ENCODE data around the gene E2F4. TPM values are rescaled to one million over a fixed set of nuclear protein-coding genes. Genes with fewer than 3 reads are reported as not detected.

E2F4 gene
- total and polyA plus RNA-seq, 2 of the 8 experiments (the other 6 are each of a cell fraction or from before 2014, with no cell fraction given), result 79.9 to 157 TPM

GRCh38 chr16:67181346-67181745 is 10.6 kb upstream of the E2F4 start (continued):
- no peak for TF ChIP-seq CHD7 (IDR thresholded peaks at IDR 0.05; ENCODE audit: insufficient replicate concordance, low read length)
- TF ChIP-seq USF2 (IDR thresholded peaks at IDR 0.05; ENCODE audit: low read length), result no peak
- TF ChIP-seq POLR2A (IDR thresholded peaks at IDR 0.05; ENCODE audit: control extremely low read depth in 1 of 2, low read depth in 2 of 2, low read length in 2 of 2), result no peak
- no peak for TF ChIP-seq HDAC2 (IDR thresholded peaks at IDR 0.05; ENCODE audit: borderline replicate concordance in 1 of 2, low read depth in 2 of 2, low read length in 2 of 2)
- TF ChIP-seq BACH1 (IDR thresholded peaks at IDR 0.05; ENCODE audit: low read length), result no peak
- no peak for TF ChIP-seq RBBP5 (IDR thresholded peaks at IDR 0.05; ENCODE audit: borderline replicate concordance, low read depth, low read length)
- no peak for TF ChIP-seq SIN3A (conservative IDR thresholded peaks at IDR 0.05 in 1 of 2, IDR thresholded peaks at IDR 0.05 in 1 of 2; ENCODE audit: low read depth in 1 of 2, low read length in 2 of 2)
- TF ChIP-seq TAF7 (optimal IDR thresholded peaks at IDR 0.05; ENCODE audit: borderline replicate concordance, low read depth, low read length), result no peak
- TF ChIP-seq TCF12 (IDR thresholded peaks at IDR 0.05; ENCODE audit: low read depth, low read length), result no peak
- no peak for TF ChIP-seq SP2 (IDR thresholded peaks at IDR 0.05; ENCODE audit: low read length)
